ENCODE measurements around the gene GGA1. TPM values are rescaled to one million over a fixed set of nuclear protein-coding genes. Genes with fewer than 3 reads are reported as not detected.

Gene GGA1
- total and polyA plus RNA-seq, 10 of the 15 experiments (the other 5 are each of a cell fraction or from before 2014, with no cell fraction given), result 1.4 to 79.4 (median 44.4) TPM

- TF ChIP-seq, protein P1, sequence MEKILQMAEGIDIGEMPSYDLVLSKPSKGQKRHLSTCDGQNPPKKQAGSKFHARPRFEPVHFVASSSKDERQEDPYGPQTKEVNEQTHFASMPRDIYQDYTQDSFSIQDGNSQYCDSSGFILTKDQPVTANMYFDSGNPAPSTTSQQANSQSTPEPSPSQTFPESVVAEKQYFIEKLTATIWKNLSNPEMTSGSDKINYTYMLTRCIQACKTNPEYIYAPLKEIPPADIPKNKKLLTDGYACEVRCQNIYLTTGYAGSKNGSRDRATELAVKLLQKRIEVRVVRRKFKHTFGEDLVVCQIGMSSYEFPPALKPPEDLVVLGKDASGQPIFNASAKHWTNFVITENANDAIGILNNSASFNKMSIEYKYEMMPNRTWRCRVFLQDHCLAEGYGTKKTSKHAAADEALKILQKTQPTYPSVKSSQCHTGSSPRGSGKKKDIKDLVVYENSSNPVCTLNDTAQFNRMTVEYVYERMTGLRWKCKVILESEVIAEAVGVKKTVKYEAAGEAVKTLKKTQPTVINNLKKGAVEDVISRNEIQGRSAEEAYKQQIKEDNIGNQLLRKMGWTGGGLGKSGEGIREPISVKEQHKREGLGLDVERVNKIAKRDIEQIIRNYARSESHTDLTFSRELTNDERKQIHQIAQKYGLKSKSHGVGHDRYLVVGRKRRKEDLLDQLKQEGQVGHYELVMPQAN (conservative IDR thresholded peaks at IDR 0.05), result peak; percentile 81
- TF ChIP-seq ETV6 (conservative IDR thresholded peaks at IDR 0.05 in 1 of 2, IDR thresholded peaks at IDR 0.05 in 1 of 2; ENCODE audit: borderline replicate concordance in 1 of 2, low read depth in 1 of 2) (peak in 1 of 2 experiments; percentile 89; a peak in 2 of 4 replicates), ZNF207 (IDR thresholded peaks at IDR 0.05; ENCODE audit: borderline replicate concordance) (peak; percentile 94; the same call in 1 of the 2 replicates), KAT2A (conservative IDR thresholded peaks at IDR 0.05; ENCODE audit: control insufficient read depth, low read depth, low read length) (no peak), NFIC (IDR thresholded peaks at IDR 0.05; ENCODE audit: low read depth, low read length) (peak; percentile 42; the same call in 1 of the 2 replicates), DPF2 (IDR thresholded peaks at IDR 0.05) (peak; percentile 68), LARP7 (IDR thresholded peaks at IDR 0.05) (peak; percentile 75), POLR2AphosphoS2 (IDR thresholded peaks at IDR 0.05; ENCODE audit: low read depth, low read length) (peak; percentile 43; the same call in 1 of the 2 replicates), SREBF1 (IDR thresholded peaks at IDR 0.05; ENCODE audit: low read length) (no peak), BACH1 (IDR thresholded peaks at IDR 0.05; ENCODE audit: borderline replicate concordance) (peak; percentile 71), REST (IDR thresholded peaks at IDR 0.05; ENCODE audit: low read depth, low read length) (no peak), GABPA (IDR thresholded peaks at IDR 0.05; ENCODE audit: low read depth) (peak; percentile 97), TCF3 (IDR thresholded peaks at IDR 0.05; ENCODE audit: borderline replicate concordance, insufficient read depth, low read depth, low read length) (peak; percentile 85; the same call in 1 of the 2 replicates), MYB (IDR thresholded peaks at IDR 0.05; ENCODE audit: borderline replicate concordance, low read depth, low read length) (peak; percentile 55; the same call in 1 of the 2 replicates), MAX (IDR thresholded peaks at IDR 0.05; ENCODE audit: low read depth, low read length) (peak; percentile 33; the same call in 1 of the 2 replicates), MEF2A (IDR thresholded peaks at IDR 0.05; ENCODE audit: insufficient read depth, low read depth, low read length) (0 out of 2 replicates have a peak, but pooled peaks have one; percentile 64), NR2C2 (IDR thresholded peaks at IDR 0.05; ENCODE audit: borderline replicate concordance, control insufficient read depth, insufficient read length, low read depth) (no peak), TAF1 (IDR thresholded peaks at IDR 0.05; ENCODE audit: borderline replicate concordance, low read depth, low read length) (peak; percentile 57), IKZF2 (IDR thresholded peaks at IDR 0.05) (peak; percentile 95), RUNX3 (IDR thresholded peaks at IDR 0.05; ENCODE audit: low read length) (peak; percentile 84), ATF7 (IDR thresholded peaks at IDR 0.05; ENCODE audit: low read depth) (peak; percentile 88), SMAD1 (IDR thresholded peaks at IDR 0.05; ENCODE audit: low read depth, partially characterized antibody) (peak; percentile 58), EGR1 (IDR thresholded peaks at IDR 0.05; ENCODE audit: borderline replicate concordance in 1 of 2, low read depth in 2 of 2, low read length in 2 of 2) (peak; percentile 79 to 86)
Observed at GRCh38 chr22:37608477-37609239, at the start of gene GGA1 (continued).

Data from GM12878 (cell line).